Activated CD4-positive, CD25-positive, alpha-beta regulatory T cell treated with anti-CD3 and anti-CD28 coated beads, Interleukin-2, amount 50 U/mL, for 72 hours (primary cell): ENCODE measurements around the gene OR4X2.
"Not testable (repeated sequence)": the region's sequence is repeated elsewhere in the genome, so short reads cannot be mapped to it uniquely, and the experiment has no call there.

Experiments
- DNase-seq: peaks from one replicate; pipeline ENCODE4 v3.0.0; 2021

OR4X2 gene

GRCh38 chr11:48244804-48245203, at the start of gene OR4X2:
TSS of gene OR4X2 (plus strand) at chr11:48245104. CDS start at chr11:48245104, 0 bp downstream.
- no peak for DNase-seq

- DNase-seq: no peak
Observed at GRCh38 chr11:48207881-48208280, 37.0 kb upstream of the OR4X2 start.

GRCh38 chr11:48210052-48210451, 34.9 kb upstream of the OR4X2 start:
- DNase-seq: no peak

GRCh38 chr11:48216510-48216909, 28.4 kb upstream of the OR4X2 start, which contains the start of gene OR4B1:
TSS of gene OR4B1 (plus strand) at chr11:48216810. CDS start at chr11:48216810, 0 bp downstream.
- DNase-seq: no peak

GRCh38 chr11:48228761-48229160, 16.1 kb upstream of the OR4X2 start:
- no peak for DNase-seq

GRCh38 chr11:48230057-48230456, 14.8 kb upstream of the OR4X2 start:
- DNase-seq: not testable (repeated sequence)

GRCh38 chr11:48237727-48238126, 7.2 kb upstream of the OR4X2 start:
- DNase-seq: no peak

- no peak for DNase-seq
Observed at GRCh38 chr11:48242501-48242900, 2.4 kb upstream of the OR4X2 start.

GRCh38 chr11:48248902-48249301, 4.0 kb downstream of the OR4X2 start:
- DNase-seq: no peak

- no peak for DNase-seq
Observed at GRCh38 chr11:48261600-48261999, 16.7 kb downstream of the OR4X2 start.

- DNase-seq: no peak
Observed at GRCh38 chr11:48263423-48263911, 18.6 kb downstream of the OR4X2 start, which contains the start of gene OR4X1. TSS of gene OR4X1 (plus strand) at chr11:48263861. CDS start at chr11:48263861, 0 bp downstream.

GRCh38 chr11:48270621-48271020, 25.7 kb downstream of the OR4X2 start:
- DNase-seq: no peak

- DNase-seq: no peak
Observed at GRCh38 chr11:48272606-48273005, 27.7 kb downstream of the OR4X2 start.
